Endothelial cell of hepatic sinusoid (primary cell): Measurements from ENCODE around the gene ZNF480.
"Not testable (repeated sequence)": the region's sequence is repeated elsewhere in the genome, so short reads cannot be mapped to it uniquely, and the experiment has no call there.

Experiments
- in situ Hi-C: cut with HindIII; loops from 2 replicates; pipeline ENCODE4 v1.10.0; 2017; ENCODE audit warnings: low sequenced_read_pairs

ZNF480 gene

DNA sequence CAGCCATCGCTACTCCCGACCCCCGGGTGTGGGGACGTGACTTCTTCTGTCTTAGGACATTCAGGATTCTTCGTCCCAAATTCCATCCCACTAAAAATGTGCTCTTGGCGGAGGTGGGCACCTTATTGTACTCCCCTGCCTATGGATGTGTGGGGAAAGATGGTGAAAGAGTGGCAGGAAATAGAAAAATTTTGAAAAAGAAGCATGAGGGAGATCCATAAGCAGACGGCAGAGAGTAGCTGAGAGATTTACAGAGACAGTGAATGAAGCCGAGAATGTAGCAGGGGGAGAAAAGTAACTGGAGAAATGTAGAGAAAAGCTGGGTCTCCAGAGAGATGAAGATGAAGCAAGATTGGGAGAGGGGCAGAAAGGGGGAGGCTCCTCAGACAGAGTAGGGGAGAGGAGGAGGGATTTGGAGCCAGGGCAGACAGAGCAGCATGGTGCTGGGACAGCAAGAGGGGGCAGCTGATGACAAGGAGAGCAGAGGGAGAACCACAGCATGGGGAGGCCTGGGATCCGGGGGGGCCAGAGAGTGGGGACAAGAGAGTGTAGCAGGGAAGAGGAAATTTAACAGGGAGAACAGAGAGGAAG, 39.9 kb downstream of the ZNF480 start:
- in situ Hi-C loops, result no loop called here

DNA sequence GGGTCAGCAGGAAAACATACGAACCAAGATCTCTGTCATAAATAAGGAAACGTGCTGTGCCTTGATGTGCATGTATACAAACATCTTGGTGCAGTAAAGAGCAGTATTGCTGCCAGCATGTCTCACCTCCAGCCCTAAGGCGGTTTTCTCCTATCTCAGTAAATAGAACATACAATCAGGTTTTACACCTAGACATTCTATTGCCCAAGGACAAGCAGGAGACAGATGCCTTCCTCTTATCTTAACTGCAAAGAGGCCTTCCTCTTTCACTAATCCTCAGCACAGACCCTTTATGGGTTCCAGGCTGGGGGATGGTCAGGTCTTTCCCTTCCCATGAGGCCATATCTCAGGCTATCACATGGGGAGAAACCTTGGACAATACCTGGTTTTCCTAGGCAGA, 42.1 kb downstream of the ZNF480 start:
- in situ Hi-C loops, result not testable (repeated sequence)

DNA sequence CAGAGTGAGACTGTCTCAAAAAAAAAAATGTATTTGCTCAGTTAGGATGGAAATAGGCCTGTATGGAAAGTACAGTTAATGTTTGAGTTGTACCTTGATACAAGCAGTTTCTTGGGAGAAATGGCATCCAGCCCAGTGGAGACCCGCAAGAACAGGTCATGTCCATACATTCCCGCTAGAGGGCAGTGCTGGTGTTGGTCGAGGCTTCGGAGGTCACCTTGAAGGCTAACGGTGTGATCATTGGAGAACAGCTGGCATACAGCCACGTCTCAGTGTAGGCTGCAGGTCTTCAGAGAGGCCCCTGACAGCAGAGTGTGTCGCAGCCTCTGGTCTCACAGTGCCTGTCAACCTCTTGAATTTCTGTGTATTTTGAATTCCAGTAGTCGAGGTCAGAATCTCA, 46.6 kb downstream of the ZNF480 start:
- in situ Hi-C loops, result no loop called here

DNA sequence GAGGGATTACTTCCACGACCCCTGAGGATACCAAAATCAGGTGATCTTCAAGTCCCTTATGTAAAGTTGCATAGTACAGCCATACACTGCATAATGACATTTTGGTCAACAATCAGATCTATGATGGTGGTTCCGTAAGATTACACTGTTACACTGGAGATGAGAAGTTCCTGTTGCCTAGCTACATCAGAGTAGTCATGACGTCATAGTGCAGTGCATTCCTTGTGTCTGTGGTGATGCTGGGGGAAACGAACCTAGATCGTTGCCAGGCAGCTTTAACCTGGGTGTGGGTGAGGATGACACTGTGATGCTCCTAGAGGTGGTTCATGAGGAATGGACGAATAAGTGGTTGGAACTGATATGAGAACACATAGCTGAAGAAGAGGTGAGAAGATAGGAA, 48.2 kb downstream of the ZNF480 start:
- in situ Hi-C loops, result no loop called here

DNA sequence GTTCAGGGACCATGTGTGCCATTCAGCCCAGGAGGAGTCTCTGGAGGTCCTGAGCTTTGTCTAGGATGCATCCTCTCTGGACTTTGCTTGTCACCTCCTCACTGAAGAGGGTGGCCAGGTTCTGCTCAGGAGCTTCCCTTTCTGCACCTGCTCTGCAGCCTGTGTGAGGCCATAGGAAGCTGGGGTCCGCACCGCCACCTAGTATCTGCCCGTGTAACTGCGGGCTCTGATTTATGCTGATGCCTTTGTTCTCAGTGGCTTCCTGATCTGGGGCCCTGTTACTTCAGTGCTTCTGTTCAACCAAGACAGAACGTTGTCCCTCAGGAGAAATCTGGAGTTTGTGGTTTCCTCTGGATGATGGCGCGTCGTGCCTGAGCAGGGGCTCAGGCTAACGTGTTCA, 54.5 kb downstream of the ZNF480 start:
- in situ Hi-C loops, result no loop called here

DNA sequence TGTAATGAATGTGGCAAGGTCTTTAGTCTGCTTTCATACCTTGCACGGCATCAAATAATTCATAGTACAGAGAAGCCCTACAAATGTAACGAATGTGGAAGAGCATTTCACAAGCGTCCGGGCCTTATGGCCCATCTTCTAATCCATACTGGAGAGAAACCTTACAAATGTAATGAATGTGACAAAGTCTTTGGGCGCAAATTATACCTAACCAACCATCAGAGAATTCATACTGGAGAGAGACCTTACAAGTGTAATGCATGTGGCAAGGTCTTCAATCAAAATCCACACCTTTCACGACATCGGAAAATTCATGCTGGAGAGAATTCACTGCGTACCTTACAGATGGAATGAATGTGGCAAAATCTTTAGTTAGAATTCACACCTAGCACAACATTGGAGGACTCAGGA, 69.5 kb downstream of the ZNF480 start:
- in situ Hi-C loops, result no loop called here

DNA sequence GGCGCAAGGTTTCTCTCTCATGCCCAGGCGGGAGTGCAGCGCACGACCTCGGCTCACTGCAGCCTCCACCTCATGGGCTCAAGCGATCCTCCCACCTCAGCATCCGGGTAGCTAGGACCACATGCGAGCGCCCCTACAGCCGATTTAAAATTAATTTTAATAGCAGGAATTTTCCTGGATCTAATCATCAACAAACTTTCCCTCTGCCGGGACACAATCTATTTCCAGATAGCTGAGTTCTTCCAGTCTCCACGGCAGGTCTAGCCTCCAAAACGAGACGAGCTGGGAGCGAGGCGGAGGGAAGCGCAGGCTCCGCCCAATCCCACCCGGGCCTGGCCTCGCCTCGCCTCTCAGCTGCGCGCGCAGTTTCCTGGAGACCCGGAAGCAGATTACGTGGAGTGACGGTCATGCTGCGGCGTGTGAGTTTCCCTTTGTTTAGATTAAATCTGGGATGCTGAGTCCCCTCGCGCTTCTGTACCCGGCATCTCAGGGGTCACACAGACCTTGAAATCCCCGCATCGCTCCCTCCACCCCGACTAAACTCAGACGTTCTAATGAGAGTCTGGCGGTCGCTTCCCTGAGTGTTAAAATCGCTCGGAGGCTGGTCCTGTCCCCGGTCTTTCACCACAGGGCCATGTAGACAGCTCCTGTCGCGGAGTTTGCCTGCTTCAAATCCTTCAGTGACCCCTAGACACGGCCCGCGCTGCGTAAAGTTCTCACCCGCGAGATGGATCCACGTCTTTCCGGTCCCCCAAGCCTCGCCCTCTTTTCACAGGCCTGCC, 72.8 kb downstream of the ZNF480 start, which contains the start of gene ZNF880:
TSS of gene ZNF880 (plus strand) at position 365 of the 782 bp plus-strand sequence. CDS start at position 408, 43 bp downstream.
- in situ Hi-C loops, result no loop called here

DNA sequence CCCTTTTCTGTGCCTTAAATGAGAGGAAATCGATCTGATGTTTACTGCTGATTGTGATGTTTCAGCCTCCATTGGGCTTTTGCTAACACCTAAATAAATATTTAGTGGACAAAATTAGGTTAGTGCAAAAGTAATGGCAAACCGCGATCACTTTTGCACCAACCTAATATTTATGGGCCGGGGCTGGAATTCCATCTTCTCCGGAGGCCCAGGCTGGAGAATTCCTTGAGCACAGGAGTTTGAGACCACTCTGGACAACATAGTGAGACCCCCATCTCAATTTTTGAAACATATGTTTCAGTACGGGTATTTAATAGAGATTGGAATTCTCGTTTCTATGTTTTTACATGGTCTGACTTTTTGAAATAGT, 73.4 kb downstream of the ZNF480 start:
- in situ Hi-C loops, result no loop called here
